HCT116 (cell line): Measurements from ENCODE around the gene WDPCP.

Source experiments
- EZH2phosphoT487 ChIP-seq: fragments of 200-600 bp; IDR thresholded peaks from 2 replicates; pipeline ENCODE4 v1.6.1; 2018; ENCODE audit warnings: antibody characterized with exemption, borderline replicate concordance
- TF ChIP-seq, protein P1 (sequence below): IDR thresholded peaks from 2 replicates; pipeline ENCODE4 v1.6.1; 2012; ENCODE audit warnings: low read depth
- TF ChIP-seq, protein P2 (sequence below), 3 experiments: fragments of 200-600 bp in 1 of 3; sonication (generic) in 1 of 3; IDR thresholded peaks in 2 of 3; conservative IDR thresholded peaks in 1 of 3; 2 replicates each; pipeline ENCODE4 v1.5.1; 2012 to 2017; ENCODE audit warnings: low read depth in 2 of 3, low read length in 2 of 3, antibody characterized with exemption in 1 of 3, borderline replicate concordance in 1 of 3, control low read depth in 1 of 3, mild to moderate bottlenecking in 1 of 3, mixed read lengths in 1 of 3, mixed run types in 1 of 3, moderate library complexity in 1 of 3; ENCODE audit not compliant: insufficient read depth in 1 of 3
- TF ChIP-seq, protein P3 (sequence below): IDR thresholded peaks from 2 replicates; pipeline ENCODE4 v1.6.1; 2011; ENCODE audit warnings: mild to moderate bottlenecking, low read length, moderate library complexity; ENCODE audit not compliant: insufficient replicate concordance; ENCODE audit errors: extremely low read depth

DNA sequence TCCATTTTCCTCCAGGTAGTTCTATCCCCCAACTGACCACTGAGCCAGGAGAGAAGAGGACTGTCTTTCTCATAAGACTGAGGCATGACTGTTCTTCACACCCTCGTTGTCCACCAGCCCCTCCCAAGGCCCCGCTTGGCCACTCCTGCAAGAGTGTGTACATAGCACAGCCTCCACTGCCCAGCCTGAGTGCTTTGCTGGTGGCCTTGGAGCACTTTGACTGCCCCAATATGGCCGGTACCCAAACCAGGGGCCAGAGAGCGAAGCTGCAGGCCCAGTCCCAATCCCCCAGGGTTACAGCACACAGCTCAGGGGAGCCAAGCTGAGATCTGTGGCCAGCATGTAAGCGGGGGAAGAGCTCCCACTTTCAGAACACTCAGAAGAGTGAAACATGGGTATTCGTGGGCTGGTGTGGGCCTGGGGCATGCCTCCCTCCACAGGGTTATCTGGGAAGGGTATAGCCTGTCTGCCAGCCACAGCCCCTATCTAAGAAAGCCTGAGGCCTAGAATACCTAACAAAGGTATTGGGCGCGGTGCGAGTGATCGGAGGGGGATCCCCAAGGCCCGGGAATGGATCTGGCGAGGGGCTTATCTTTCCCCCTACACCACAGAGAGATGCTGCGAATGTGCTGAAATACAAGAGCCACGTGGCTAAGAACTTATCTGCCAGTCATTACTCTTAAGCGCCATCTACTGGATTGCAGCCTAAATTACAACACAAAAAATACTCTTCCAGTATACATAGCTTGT, 163.8 kb downstream of the WDPCP start:
- TF ChIP-seq EZH2phosphoT487, result no peak
- TF ChIP-seq, protein P1, sequence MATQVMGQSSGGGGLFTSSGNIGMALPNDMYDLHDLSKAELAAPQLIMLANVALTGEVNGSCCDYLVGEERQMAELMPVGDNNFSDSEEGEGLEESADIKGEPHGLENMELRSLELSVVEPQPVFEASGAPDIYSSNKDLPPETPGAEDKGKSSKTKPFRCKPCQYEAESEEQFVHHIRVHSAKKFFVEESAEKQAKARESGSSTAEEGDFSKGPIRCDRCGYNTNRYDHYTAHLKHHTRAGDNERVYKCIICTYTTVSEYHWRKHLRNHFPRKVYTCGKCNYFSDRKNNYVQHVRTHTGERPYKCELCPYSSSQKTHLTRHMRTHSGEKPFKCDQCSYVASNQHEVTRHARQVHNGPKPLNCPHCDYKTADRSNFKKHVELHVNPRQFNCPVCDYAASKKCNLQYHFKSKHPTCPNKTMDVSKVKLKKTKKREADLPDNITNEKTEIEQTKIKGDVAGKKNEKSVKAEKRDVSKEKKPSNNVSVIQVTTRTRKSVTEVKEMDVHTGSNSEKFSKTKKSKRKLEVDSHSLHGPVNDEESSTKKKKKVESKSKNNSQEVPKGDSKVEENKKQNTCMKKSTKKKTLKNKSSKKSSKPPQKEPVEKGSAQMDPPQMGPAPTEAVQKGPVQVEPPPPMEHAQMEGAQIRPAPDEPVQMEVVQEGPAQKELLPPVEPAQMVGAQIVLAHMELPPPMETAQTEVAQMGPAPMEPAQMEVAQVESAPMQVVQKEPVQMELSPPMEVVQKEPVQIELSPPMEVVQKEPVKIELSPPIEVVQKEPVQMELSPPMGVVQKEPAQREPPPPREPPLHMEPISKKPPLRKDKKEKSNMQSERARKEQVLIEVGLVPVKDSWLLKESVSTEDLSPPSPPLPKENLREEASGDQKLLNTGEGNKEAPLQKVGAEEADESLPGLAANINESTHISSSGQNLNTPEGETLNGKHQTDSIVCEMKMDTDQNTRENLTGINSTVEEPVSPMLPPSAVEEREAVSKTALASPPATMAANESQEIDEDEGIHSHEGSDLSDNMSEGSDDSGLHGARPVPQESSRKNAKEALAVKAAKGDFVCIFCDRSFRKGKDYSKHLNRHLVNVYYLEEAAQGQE, result no peak
- TF ChIP-seq, protein P2, sequence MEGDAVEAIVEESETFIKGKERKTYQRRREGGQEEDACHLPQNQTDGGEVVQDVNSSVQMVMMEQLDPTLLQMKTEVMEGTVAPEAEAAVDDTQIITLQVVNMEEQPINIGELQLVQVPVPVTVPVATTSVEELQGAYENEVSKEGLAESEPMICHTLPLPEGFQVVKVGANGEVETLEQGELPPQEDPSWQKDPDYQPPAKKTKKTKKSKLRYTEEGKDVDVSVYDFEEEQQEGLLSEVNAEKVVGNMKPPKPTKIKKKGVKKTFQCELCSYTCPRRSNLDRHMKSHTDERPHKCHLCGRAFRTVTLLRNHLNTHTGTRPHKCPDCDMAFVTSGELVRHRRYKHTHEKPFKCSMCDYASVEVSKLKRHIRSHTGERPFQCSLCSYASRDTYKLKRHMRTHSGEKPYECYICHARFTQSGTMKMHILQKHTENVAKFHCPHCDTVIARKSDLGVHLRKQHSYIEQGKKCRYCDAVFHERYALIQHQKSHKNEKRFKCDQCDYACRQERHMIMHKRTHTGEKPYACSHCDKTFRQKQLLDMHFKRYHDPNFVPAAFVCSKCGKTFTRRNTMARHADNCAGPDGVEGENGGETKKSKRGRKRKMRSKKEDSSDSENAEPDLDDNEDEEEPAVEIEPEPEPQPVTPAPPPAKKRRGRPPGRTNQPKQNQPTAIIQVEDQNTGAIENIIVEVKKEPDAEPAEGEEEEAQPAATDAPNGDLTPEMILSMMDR (IDR thresholded peaks at IDR 0.05 in 2 of 3, conservative IDR thresholded peaks at IDR 0.05 in 1 of 3; ENCODE audit: borderline replicate concordance in 1 of 3, insufficient read depth in 1 of 3, low read depth in 2 of 3, low read length in 2 of 3), result peak; percentile 56 to 72 (median 72); a peak in 5 of 6 replicates
- TF ChIP-seq, protein P3, sequence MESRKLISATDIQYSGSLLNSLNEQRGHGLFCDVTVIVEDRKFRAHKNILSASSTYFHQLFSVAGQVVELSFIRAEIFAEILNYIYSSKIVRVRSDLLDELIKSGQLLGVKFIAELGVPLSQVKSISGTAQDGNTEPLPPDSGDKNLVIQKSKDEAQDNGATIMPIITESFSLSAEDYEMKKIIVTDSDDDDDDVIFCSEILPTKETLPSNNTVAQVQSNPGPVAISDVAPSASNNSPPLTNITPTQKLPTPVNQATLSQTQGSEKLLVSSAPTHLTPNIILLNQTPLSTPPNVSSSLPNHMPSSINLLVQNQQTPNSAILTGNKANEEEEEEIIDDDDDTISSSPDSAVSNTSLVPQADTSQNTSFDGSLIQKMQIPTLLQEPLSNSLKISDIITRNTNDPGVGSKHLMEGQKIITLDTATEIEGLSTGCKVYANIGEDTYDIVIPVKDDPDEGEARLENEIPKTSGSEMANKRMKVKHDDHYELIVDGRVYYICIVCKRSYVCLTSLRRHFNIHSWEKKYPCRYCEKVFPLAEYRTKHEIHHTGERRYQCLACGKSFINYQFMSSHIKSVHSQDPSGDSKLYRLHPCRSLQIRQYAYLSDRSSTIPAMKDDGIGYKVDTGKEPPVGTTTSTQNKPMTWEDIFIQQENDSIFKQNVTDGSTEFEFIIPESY, result no peak
